GM19193 (cell line): ENCODE measurements around the gene BCL2L12.

Experiments
- POLR2A ChIP-seq: IDR thresholded peaks from 4 replicates; pipeline ENCODE4 v1.6.1; 2011; ENCODE audit not compliant: insufficient read depth, insufficient read length; ENCODE audit errors: extremely low read depth

Gene BCL2L12

DNA sequence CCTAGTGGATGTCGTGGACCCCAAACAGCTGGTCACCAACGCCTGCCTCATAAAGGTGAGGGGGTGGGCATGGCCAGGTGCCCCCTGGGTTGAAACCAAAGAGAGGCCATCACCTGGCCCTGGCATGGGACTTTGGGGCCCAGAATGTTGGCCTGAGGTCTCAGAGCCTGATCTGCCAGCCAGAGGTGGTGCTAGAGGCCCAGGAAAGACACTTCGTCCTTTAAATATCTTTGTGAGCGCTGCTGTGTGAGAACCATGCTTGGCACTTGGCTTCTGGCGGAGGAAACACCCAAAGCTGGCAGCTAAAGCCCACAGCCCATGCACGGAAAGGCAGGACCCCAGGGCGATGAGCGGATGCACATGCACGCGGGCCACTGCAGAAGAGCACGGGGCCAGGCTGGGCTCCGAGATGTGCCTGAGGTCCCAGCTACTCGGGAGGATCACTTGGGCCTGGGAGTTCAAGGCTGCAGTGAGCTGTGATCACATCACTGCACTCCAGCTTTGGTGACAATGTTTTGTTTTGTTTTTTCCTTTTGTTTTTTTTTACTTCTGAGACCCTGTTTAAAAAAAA is 19.3 kb downstream of the BCL2L12 start:
- TF ChIP-seq POLR2A = no peak

DNA sequence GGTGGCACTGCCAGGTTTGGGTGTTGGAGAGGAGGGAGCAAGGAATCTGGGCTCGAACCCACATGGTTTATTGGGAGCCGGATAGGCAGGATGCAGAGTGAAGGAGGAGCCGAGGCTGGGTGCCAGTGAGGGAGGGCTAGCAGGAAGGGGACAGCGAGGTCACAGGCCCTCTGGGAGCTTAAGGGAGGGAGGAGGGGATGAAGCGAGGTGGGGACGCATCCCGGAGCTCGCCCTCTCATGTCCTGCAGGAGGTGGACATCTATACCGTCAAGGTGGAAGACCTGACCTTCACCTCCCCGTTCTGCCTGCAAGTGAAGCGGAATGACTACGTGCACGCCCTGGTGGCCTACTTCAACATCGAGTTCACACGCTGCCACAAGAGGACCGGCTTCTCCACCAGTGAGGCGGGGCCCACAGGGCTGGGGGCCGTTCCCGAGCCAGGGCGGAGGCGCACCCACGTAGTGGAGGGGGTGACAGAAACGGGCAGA is 20.2 kb downstream of the BCL2L12 start:
- TF ChIP-seq POLR2A = peak; percentile 2

DNA sequence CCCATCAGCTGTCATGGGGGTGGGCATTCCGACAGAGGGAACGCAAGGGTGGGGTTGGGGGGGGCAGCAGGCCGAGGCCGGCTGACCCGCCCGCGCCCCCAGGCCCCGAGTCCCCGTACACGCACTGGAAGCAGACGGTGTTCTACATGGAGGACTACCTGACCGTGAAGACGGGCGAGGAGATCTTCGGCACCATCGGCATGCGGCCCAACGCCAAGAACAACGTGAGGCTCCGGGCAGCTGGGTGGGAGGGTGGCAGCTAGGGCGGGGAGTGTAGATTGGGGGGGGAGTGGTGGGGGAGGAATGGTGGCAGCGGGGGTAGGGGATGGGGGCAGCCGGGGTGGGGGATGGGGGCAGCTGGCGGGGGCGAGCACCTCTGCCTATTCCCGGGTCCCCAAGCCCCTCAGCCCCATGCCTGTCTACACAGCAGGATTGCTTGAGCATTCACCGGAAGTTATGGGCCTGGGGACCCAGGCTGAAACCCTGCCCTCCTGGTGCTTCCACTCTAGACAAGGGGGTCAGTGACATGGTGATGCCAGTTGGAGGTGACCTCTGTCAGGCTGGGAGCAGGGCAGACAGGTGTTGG is 20.9 kb downstream of the BCL2L12 start:
- no peak for TF ChIP-seq POLR2A

DNA sequence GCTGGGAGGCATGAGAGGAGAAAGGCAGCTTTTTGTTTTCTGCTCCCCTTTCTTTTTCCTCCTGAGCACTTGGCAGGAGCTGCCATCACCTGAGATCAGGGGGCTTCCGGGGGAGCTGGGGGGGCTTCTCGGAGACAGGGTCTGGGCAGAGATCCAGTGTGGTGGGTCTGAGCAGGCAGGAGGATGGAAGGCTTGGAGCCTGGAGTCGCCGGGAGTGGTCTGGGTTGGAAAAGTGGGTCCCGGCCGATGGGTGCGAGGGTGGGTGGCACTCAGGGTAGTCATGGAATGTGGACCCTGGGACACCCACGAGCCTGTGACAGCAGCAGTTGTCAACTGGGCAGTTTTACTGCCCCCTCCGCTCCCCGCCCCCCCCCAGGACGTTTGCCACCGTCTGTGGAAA is 21.4 kb downstream of the BCL2L12 start:
- no peak for TF ChIP-seq POLR2A

DNA sequence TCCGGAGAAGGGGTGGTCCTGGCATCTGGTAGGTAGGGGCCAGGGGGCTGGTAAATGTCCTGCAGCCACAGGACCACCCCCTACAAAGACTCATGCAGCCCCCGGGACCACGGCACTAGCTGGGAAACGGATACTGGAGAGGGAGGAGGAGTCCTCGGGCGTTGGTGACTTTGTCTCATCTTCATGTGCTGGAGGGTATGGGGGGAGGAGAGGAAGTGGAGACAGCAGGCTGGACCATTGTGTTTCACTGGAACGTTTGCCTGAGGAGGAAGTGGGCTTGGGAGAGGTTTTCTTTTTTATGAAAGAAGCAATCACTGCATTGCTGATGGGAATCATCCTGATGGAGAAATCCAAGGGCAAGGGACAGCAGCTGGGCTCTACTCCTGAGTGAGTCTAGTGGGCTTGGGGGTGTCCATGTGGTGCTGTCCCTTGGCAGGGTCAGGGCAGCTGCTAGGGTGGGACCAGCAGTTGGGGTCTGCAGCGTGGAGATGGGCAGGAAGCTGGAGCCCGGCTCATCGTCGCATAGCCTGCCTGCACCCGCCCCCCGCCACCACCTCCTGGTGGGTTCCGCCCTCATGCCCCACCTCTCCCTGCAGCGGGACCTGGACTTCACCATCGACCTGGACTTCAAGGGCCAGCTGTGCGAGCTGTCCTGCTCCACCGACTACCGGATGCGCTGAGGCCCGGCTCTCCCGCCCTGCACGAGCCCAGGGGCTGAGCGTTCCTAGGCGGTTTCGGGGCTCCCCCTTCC is 22.0 kb downstream of the BCL2L12 start:
- TF ChIP-seq POLR2A = peak; percentile 7

DNA sequence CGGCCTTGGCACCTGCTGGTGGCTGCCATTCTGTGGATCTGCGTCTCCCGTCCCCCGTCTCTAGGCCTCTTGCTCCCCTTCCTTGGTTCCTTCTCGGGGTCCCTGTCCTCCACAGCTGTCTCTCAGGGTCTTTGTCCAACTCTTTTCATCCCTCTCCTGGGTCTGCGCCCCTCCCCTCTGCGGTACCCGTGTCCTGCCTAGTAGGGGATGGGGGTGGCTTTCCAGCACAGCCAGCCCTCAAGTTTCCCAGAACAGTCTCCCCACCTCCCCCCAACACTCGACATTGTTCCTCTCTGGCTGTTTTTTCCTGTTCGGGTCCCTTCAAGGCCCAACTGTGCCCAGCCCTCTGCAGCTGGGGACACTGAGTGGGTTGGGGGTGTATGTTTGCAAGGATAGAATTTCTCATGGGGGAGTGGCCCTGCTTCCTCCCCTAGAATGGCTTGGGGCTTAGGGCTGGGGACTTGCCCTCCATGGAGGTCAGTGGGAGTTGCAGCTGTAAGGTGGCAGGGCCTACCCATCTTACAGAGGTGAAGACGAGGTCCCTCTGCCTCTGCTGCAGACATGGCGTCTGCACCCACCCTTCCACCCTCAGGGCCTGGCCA is 22.9 kb downstream of the BCL2L12 start:
- no peak for TF ChIP-seq POLR2A

DNA sequence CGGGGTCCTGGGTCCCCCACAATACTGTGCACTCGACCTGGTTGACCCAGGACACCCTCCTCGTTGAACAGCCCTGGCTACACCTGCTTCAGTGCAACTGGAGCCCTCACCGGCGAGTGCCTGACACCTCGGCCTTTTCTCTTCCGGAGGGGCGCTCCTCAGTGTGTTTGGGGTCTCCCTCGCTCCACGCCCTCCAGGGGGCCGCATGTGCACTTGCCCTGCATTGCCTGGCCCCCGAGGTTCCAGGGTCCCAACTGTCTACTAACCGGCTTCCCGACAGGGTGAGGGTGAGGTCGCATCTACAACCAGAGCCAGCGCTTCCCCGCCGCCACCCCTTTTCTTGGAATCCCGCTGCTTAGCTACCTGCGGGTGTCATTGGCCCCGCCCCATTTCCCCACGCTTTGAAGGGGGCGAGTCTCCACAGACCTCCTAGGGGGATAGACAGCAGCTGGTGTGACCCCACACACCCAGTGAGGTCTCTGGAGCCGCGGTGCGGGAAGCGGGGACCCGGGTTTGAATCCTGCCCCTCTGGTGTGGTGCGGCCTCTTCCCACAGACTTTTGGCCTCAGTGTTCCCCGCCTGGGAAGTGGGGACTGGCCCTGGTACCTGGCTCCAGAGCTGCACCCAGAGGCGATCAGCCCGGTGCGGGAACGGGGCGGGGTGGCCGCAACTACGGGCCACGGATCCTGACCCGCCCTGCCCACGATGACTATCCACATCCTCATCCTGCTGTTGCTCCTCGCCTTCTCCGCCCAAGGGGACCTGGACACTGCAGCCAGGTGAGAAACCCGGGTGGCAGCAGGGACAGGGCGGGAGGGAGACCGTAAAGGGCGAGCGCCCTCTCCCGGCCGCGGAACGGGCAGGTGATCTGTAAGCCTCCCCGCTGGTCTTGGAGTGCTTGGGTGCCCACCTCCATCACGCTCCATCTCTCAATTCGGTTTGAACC is 23.7 kb downstream of the BCL2L12 start, which contains the start of gene ADM5:
Gene ADM5 (plus strand): TSS at position 462 of the 946 bp plus-strand sequence. CDS start 244 bp downstream, at position 706.
- peak; percentile 27 for TF ChIP-seq POLR2A

DNA sequence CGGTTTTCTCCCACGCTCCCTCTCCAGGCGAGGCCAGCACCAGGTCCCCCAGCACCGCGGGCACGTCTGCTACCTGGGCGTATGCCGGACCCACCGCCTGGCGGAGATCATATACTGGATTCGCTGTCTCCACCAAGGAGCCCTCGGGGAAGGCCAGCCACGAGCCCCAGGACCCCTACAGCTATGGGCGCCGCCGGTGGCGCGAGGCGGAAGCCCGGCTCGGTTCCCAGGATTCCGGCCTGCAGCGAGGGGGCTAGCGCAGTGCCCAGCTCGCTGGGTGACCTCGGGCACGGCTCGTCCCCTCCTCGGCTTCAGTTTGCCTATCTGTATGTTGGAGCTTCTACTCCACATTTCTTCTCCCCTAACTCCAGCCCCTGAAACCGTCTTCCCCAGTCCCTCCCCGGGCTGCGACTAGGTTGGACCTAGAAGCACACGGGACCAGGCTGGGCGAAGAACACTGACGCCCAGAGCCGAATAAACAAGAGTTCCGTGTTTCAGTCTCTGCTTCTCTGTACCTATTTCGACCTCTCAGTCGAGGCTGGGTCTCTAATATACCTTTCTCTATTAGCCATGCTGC is 24.4 kb downstream of the BCL2L12 start:
- no peak for TF ChIP-seq POLR2A

DNA sequence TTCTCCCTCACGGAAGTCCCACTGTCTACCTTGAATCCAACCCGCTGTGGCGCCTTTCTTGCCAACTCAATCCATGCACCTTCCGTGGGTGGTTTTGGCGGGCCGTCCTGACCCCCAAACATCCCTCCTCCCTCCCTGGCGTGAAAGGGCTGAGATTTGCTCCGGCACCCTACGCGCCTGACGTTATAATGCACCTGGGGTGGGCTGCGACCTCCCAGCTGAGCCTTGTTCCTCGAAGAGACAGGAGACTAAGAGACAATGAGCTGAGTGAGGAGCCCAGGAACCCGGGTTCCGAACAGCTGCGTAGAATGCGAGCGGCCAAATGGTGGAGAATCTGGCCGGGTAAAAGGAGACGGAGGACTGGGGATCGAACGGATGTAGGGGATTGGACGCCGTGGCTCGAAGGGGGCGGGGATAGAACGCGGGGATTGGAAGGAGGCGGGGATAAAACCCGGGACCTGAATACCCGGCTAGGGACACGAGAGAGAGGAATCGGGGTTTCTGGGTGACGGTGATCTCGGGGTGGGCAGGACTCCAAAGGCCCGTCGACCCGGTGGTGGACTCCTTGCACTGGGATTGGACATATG is 25.0 kb downstream of the BCL2L12 start, which contains the start of gene CPT1C:
Gene CPT1C (plus strand): TSS at position 461 of the 587 bp plus-strand sequence. CDS start 1,137 bp downstream, outside the sequence.
- no peak for TF ChIP-seq POLR2A

DNA sequence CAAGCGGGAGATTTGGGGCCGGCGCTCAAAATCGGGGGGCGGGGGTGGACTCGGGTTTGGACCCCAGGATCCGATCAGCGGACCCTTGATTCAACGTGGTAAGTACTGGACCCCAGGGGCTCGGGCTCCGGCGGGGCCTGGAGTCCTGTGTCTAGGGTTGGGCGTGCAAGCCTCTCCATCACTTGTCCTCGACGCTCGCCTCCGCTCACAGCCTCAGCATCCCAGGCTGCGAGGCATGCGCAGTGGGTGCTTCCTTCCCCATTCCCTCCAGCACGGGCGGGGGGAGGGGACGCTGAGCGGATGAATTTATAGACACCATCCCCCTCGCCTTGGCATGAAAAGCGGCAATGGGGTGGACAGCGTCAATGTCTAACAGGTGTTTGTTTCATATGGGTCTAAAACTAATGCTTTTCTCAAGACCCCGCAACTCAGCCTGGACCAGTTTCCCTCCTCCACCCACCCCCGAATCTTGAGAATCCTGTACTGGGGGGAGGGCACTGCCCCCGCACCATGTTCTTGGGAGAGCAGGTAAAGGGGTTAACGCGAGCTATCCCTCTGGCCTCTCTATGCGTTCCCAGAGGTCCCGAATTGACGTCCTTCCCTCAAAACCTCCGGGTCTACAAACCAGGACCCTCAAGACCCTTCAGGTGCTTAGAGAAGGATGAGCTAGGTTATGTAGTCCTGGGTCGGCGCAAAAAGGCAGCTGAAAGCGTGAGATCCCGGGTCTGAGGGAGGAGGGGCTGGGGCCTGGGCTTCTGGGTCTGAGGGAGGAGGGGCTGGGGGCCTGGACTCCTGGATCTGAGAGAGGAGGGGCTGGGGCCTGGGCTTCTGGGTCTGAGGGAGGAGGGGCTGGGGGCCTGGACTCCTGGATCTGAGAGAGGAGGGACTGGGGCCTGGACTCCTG is 25.8 kb downstream of the BCL2L12 start:
- no peak for TF ChIP-seq POLR2A

DNA sequence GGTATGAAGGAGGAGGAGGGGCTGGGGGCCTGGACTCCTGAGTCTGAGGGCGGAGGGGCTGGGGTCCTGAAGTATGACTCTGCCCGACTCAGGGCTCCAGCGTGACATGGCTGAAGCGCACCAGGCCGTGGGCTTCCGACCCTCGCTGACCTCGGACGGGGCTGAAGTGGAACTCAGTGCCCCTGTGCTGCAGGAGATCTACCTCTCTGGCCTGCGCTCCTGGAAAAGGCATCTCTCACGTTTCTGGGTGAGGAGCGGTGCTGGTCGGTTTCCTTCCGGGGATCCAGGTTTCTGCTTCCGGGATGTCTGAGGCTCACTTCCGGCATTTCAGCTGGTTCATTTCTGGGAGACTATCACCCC is 26.4 kb downstream of the BCL2L12 start:
- TF ChIP-seq POLR2A = no peak

DNA sequence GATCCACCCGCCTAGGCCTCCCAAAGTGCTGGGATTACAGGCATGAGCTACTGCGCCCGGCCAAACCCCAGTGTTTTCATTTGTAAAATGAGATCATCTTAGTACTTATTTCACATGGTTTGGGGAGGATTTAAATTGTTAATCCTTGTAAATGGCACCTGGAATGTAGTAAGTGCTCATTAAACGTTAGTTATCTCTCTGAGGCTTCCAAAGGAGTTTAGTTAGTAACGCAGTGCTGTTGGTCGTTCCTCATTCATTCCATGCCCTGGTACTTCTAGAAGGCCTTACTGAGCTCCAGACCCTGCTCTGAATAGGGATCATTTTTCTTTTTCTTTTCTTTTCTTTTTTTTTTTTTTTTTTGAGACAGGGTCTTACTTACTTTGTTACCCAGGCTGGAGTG is 30.4 kb downstream of the BCL2L12 start:
- no peak for TF ChIP-seq POLR2A

DNA sequence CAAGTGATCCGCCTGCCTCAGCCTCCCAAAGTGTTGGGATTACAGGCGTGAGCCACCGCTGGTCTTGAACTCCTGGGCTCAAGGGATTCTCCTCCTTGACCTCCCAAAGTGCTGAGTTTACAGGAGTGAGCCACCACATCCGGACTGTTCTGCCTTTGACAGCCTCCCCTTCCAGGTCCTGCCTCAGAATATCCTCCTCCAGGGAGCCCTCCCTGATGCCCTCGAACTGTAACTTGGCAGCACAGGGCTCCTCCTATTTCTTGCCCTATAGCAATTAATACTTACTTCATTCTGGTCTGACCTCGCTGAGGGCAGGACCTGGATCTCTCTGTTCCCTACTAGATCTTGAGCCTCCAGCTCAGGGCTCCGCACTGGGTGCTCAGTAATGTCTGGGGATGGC is 31.1 kb downstream of the BCL2L12 start:
- no peak for TF ChIP-seq POLR2A
